Transverse colon (tissue), 4 donors: ENCODE measurements around the gene GPS1. TPM values are rescaled to one million over a fixed set of nuclear protein-coding genes. Genes with fewer than 3 reads are reported as not detected.

Experiments
- DNase-seq: peaks from one replicate; pipeline ENCODE4 v3.0.0-alpha.2; 2019
- H3K27ac ChIP-seq, 4 donors: fragments of 200-600 bp; sonication (generic); 2 replicates each; pipeline ENCODE4 v1.5.1; 2016 to 2018; ENCODE audit warnings: inconsistent platforms in 4 of 4
- H3K27me3 ChIP-seq: fragments of 200-600 bp; sonication (generic); 2 replicates; pipeline ENCODE4 v1.5.1; 2017; ENCODE audit warnings: inconsistent platforms
- H3K36me3 ChIP-seq, 4 donors: fragments of 200-600 bp; sonication (generic); 2 replicates each; pipeline ENCODE4 v1.5.1; 2017 to 2019; ENCODE audit warnings: inconsistent platforms in 4 of 4
- H3K4me1 ChIP-seq, 4 donors: fragments of 200-600 bp; sonication (generic); 2 replicates each; pipeline ENCODE4 v1.5.1; 2017 to 2020; ENCODE audit warnings: inconsistent platforms in 4 of 4
- H3K4me3 ChIP-seq, 4 donors: fragments of 200-600 bp; sonication (generic); 1 replicate in 1 of 4; 2 replicates in 3 of 4; pipeline versions ENCODE4 v1.5.1 to v1.6.1; 2017 to 2019; ENCODE audit warnings: inconsistent platforms in 4 of 4
- H3K9me3 ChIP-seq, 2 donors: fragments of 200-600 bp; sonication (generic); 2 replicates each; pipeline ENCODE4 v1.5.1; 2017 to 2019; ENCODE audit warnings: inconsistent platforms in 2 of 2
- EP300 ChIP-seq: sonication (generic); formaldehyde crosslinking; IDR thresholded peaks from one replicate; pipeline ENCODE4 v1.6.1; 2017; ENCODE audit warnings: antibody characterized with exemption, low read depth
- POLR2A ChIP-seq: fragments of 450-650 bp; IDR thresholded peaks from one replicate; pipeline ENCODE4 v1.6.1; 2016; ENCODE audit warnings: antibody characterized with exemption, mild to moderate bottlenecking, moderate library complexity
- POLR2AphosphoS5 ChIP-seq, 3 donors: sonication (generic); formaldehyde crosslinking; IDR thresholded peaks; one replicate each; pipeline ENCODE4 v1.6.1; 2016; ENCODE audit warnings: antibody characterized with exemption in 3 of 3
- WGBS, 2 donors: methylation state at CpG; one replicate each; pipeline ENCODE4 v1.1.5; 2018; ENCODE audit warnings: low coverage in 1 of 2; 5-methylcytosine and 5-hydroxymethylcytosine counted together
- in situ Hi-C, 4 donors: fragments of 200-750 bp; cut with MboI; loops; one replicate each; pipeline versions ENCODE4 v1.15.0 to v1.15.1; 2017; ENCODE audit warnings: low sequenced_read_pairs in 3 of 4, low pct_ligation_motif_present in 1 of 4, low pct_unique_long_range_greater_than_20kb in 1 of 4
- intact Hi-C: fragments of 100-400 bp; cut with DNase I; formaldehyde crosslinking; loops from one replicate; pipeline ENCODE4 v1.15.1; 2023; ENCODE audit warnings: low total_unique reads
- total RNA-seq, 4 donors: library from RNA; depleted of rRNA; stranded (reverse); fragments of >200 nt; gene quantifications; one replicate each; pipeline ENCODE4 v1.1.0, GENCODE V29; 2016
- TF ChIP-seq, protein P1 (sequence below), 5 experiments: fragments of 200-600 bp in 3 of 5; fragments of 450-650 bp in 2 of 5; sonication (generic) in 3 of 5; IDR thresholded peaks; 1 replicate in 2 of 5; 2 replicates in 3 of 5; pipeline ENCODE4 v1.5.1; 2016 to 2017; ENCODE audit warnings: antibody characterized with exemption in 5 of 5, inconsistent platforms in 3 of 5, mild to moderate bottlenecking in 2 of 5, moderate library complexity in 1 of 5

The GPS1 gene
- total RNA-seq, 4 donors from 2014 or later, result 42.0 to 160 (median 85.5) TPM

DNA sequence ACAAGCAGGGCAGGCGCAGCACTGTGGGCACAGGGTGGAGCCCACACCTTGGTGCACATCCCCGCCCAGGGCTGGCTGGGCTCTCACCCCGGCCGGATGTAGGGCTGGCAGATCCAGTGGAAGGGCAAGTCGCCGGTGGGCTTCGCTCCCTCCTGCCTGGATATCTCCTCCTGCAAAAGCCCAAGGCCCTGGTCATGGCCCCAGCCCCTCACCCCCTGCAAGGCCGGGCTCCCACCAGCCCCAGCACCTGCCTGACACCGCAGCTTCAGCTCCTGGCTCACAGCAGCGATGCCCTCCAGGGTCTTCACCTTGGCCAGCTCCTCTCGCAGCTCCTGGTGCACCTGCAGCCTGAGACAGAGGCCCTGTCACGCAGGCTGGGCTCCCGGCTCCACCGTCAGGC lies 8.9 kb downstream of the GPS1 start:
- no peak overlapping the region for H3K4me3 ChIP-seq

DNA sequence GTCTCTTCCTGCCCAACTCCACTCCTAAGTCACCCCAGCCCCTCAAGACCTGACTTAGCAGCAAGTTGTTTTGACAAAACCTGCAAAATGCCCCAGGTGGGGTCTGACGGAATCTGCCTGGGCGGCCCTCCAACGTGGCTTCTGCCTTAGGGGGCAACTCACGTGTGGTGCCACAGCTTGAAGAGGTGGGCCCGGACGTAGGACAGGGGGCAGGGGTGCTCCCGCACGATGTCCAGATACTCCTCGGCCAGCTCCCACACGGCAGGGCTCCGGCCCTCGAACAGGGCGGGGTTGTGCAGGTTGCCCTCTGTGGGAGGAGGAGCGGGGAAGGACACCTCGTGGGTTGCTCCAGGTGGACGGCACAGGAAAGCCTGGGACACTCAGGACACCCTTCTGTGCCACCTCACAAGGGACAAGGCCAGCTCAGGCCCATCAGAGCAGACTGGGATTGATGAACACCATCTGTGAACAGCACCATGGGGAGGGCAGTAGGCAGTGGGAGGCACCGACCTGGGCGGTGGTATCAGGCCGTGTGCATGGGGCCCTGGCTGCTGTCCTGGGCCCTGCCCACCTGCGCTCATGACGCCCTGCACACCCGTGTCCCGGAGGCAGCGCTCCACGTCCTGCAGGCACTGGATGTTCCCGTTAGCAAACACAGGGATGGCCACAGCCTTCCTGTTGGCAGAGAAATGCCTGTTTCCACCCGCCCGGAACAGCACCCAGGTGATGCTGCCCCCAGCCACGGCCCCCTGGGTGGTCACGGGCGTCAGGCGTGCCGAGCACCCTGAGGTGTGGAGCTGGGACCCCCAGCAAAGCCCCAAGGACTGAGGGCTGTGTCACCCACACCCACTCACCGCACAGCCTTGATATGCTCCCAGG lies 9.6 kb downstream of the GPS1 start:
- no peak overlapping the region for H3K4me3 ChIP-seq
- no peaks in the 10 kb centered on the region for H3K27me3 ChIP-seq
- no peak for TF ChIP-seq POLR2AphosphoS5 (IDR thresholded peaks at IDR 0.05)
- TF ChIP-seq, protein P1, sequence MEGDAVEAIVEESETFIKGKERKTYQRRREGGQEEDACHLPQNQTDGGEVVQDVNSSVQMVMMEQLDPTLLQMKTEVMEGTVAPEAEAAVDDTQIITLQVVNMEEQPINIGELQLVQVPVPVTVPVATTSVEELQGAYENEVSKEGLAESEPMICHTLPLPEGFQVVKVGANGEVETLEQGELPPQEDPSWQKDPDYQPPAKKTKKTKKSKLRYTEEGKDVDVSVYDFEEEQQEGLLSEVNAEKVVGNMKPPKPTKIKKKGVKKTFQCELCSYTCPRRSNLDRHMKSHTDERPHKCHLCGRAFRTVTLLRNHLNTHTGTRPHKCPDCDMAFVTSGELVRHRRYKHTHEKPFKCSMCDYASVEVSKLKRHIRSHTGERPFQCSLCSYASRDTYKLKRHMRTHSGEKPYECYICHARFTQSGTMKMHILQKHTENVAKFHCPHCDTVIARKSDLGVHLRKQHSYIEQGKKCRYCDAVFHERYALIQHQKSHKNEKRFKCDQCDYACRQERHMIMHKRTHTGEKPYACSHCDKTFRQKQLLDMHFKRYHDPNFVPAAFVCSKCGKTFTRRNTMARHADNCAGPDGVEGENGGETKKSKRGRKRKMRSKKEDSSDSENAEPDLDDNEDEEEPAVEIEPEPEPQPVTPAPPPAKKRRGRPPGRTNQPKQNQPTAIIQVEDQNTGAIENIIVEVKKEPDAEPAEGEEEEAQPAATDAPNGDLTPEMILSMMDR (IDR thresholded peaks at IDR 0.05), result no peak
- no peak for TF ChIP-seq POLR2A
- no peak for TF ChIP-seq EP300
- intact Hi-C loops (no loop called here), in situ Hi-C loops (no loop called here)
- H3K9me3 ChIP-seq, result no peaks in the 10 kb centered on the region
- no peak overlapping the region for H3K27ac ChIP-seq
- peaks cover 10 to 24% (median 21%) of the 10 kb centered on the region in 4 donors for H3K4me1 ChIP-seq
- 91% methylated on average over 19 of the region's 34 CpGs; no CpG with 5 or more reads in 1 of the 2 donors for WGBS, 2 donors
- no peak for DNase-seq
- H3K36me3 ChIP-seq, result peaks cover 0 to 7% (median 2%) of the 10 kb centered on the region in 4 donors

More for the DNA sequence above, 8.9 kb downstream of the GPS1 start:
- in situ Hi-C loops, result no loop called here
- intact Hi-C loops, result no loop called here
- peaks cover 0 to 7% (median 2%) of the 10 kb centered on the region in 4 donors for H3K36me3 ChIP-seq
- WGBS, 2 donors, result 82 to 87% methylated on average over 3 to 13 of the region's 14 CpGs
- TF ChIP-seq EP300 (no peak), POLR2A (no peak), POLR2AphosphoS5 (IDR thresholded peaks at IDR 0.05) (no peak)
- TF ChIP-seq, protein P1 (IDR thresholded peaks at IDR 0.05), result no peak
- DNase-seq, result no peak
- H3K4me1 ChIP-seq, result peaks cover 6 to 18% (median 15%) of the 10 kb centered on the region in 4 donors
- no peak overlapping the region for H3K27ac ChIP-seq
- no peaks in the 10 kb centered on the region for H3K27me3 ChIP-seq
- H3K9me3 ChIP-seq, result no peaks in the 10 kb centered on the region

DNA sequence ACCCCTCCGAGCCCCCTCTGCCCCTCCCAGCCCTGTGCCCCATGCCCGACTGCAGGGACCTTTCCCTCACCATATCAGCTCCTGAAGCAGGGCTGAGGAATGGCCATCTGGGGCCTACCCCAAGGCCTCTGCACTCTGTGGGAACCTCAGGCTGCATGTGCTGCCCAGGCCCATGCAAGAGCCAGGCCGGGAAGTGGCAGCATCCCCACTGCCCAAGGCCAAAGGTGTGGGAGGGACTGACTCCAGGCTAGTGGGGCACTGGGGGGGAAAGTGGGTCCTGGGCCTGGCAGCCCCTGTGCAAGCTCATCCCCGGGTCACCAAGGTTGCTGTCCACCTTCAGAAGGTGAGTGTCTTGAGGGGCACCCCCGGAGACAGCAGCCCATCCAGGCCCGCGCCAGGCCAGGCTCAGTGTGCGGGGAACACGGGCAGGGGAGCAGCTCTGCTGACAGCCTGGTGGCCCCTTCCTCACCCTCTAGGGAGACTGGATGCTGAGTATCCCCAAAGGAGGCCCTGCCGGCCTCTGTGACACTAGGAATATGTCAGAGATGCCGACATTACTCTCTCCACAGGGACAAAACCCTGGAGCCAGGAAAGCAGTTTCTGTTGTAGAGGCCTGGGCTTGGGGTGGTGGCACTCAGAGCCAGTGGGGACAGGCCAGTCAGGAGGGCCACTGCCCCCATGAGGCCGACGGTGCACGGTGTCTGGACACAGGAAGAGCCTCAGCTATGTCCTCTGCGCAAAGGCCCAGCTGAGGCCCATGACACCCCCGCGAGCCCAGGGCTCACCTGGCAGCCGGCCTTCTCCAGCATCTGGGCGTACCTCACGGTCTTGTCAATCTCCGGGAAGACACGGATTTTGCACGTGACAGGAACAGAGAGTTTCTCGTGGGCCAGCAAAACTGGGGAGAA lies 10.6 kb downstream of the GPS1 start:
- Histone ChIP-seq H3K4me3 (no peak overlapping the region), H3K4me1 (peaks cover 13 to 24% (median 23%) of the 10 kb centered on the region in 4 donors), H3K36me3 (peaks cover 0 to 7% (median 2%) of the 10 kb centered on the region in 4 donors), H3K9me3 (no peaks in the 10 kb centered on the region), H3K27me3 (no peaks in the 10 kb centered on the region), H3K27ac (no peak overlapping the region)
- in situ Hi-C loops, result no loop called here
- 85% methylated on average over 18 of the region's 24 CpGs; no CpG with 5 or more reads in 1 of the 2 donors for WGBS, 2 donors
- no peak for TF ChIP-seq EP300
- TF ChIP-seq POLR2AphosphoS5 (IDR thresholded peaks at IDR 0.05), result no peak
- TF ChIP-seq POLR2A, result no peak
- TF ChIP-seq, protein P1 (IDR thresholded peaks at IDR 0.05), result no peak
- intact Hi-C loops, result no loop called here
- no peak for DNase-seq

DNA sequence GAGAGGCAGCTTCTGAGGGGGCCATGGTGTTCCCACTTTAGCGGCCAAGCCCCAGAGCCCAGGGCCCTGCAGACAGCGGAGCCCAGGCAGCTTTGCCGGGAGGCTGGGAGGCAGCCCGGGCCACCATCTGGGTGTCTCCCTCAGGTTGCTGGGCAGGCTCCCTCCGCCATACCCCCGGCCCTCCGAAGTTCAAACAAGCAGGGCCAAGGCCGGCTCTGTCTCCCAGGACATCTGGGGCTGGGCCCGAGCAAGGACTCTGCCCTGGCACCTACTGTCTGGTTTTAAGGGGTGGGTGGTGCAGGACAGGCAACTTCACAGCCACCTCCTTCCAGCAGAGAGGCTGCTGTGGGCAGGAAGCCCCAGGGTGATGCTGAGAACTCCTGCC lies 11.3 kb downstream of the GPS1 start:
- H3K9me3 ChIP-seq, result no peaks in the 10 kb centered on the region
- no peak overlapping the region for H3K4me3 ChIP-seq
- 97% methylated on average over 9 of the region's 9 CpGs; no CpG with 5 or more reads in 1 of the 2 donors for WGBS, 2 donors
- intact Hi-C loops (no loop called here), in situ Hi-C loops (no loop called here)
- DNase-seq, result no peak
- TF ChIP-seq EP300, result no peak
- TF ChIP-seq, protein P1 (IDR thresholded peaks at IDR 0.05), result no peak
- no peak for TF ChIP-seq POLR2AphosphoS5 (IDR thresholded peaks at IDR 0.05)
- no peak for TF ChIP-seq POLR2A
- H3K27me3 ChIP-seq, result no peaks in the 10 kb centered on the region
- peaks cover 13 to 24% (median 23%) of the 10 kb centered on the region in 4 donors for H3K4me1 ChIP-seq
- peaks cover 0 to 5% (median 1%) of the 10 kb centered on the region in 4 donors for H3K36me3 ChIP-seq
- no peak overlapping the region for H3K27ac ChIP-seq
